GM13976 (cell line): Measurements from ENCODE around the gene EZH2.

Source experiments
- DNase-seq: peaks from one replicate; pipeline ENCODE4 v3.0.0; 2012; ENCODE audit warnings: low spot score
- CTCF ChIP-seq: IDR thresholded peaks from 2 replicates; pipeline ENCODE4 v1.5.1; 2012; ENCODE audit warnings: borderline replicate concordance, mild to moderate bottlenecking; ENCODE audit not compliant: insufficient read depth; ENCODE audit errors: extremely low read depth, missing control alignments, control extremely low read depth
- in situ Hi-C: fragments of 300-500 bp; cut with MboI; formaldehyde crosslinking; loops from one replicate; pipeline ENCODE4 v1.12.0; 2022; ENCODE audit warnings: low sequenced_read_pairs, mixed read lengths, inconsistent platforms; ENCODE audit not compliant: unreplicated experiment

The EZH2 gene

GRCh38 chr7:148854983-148855382, 29.1 kb downstream of the EZH2 start:
- no peak for TF ChIP-seq CTCF
- DNase-seq: no peak

GRCh38 chr7:148852272-148852671, 31.8 kb downstream of the EZH2 start:
- TF ChIP-seq CTCF: no peak
- in situ Hi-C loops: no loop called here
- DNase-seq: no peak

More at GRCh38 chr7:148854983-148855382, 29.1 kb downstream of the EZH2 start:
- in situ Hi-C loops: no loop called here

- no peak for DNase-seq
- no peak for TF ChIP-seq CTCF
- in situ Hi-C loops: no loop called here
Measured at GRCh38 chr7:148850564-148850963, 33.5 kb downstream of the EZH2 start.

GRCh38 chr7:148849393-148850098, 34.5 kb downstream of the EZH2 start:
- TF ChIP-seq CTCF: no peak
- DNase-seq: no peak
- in situ Hi-C loops: no loop called here

GRCh38 chr7:148847815-148848734, 36.0 kb downstream of the EZH2 start:
- in situ Hi-C loops: no loop called here

More at GRCh38 chr7:148847815-148848734, 36.0 kb downstream of the EZH2 start:
- TF ChIP-seq CTCF: no peak
- DNase-seq: no peak
